Stimulated activated effector memory CD8-positive, alpha-beta T cell treated with anti-CD3 and anti-CD28 coated beads, Interleukin-12 subunit alpha, Interleukin-12 subunit beta, amount 100 ng/mL, for 72 hours (primary cell): ENCODE results near the gene NCR3LG1.

Experiments used
- ATAC-seq: fragments of 150-1000 bp; cut with Tn5 transposase; 2 replicates; pipeline ENCODE4 v1.10.0; 2021
- DNase-seq, 2 donors: peaks; one replicate each; pipeline ENCODE4 v3.0.0; 2021 to 2022; ENCODE audit warnings: low spot score in 2 of 2
- H3K27ac Mint-ChIP-seq: one replicate; pipeline ENCODE4 v1.8.0; 2022; ENCODE audit warnings: mild to moderate bottlenecking, mixed read lengths
- H3K36me3 Mint-ChIP-seq: one replicate; pipeline ENCODE4 v1.8.0; 2022; ENCODE audit warnings: mild to moderate bottlenecking, mixed read lengths
- H3K4me1 Mint-ChIP-seq: one replicate; pipeline ENCODE4 v1.8.0; 2022; ENCODE audit warnings: mixed read lengths
- H3K4me3 Mint-ChIP-seq: one replicate; pipeline ENCODE4 v1.8.0; 2022; ENCODE audit warnings: mild to moderate bottlenecking, mixed read lengths
- H3K9me3 Mint-ChIP-seq: one replicate; pipeline ENCODE4 v1.8.0; 2022; ENCODE audit warnings: mixed read lengths

Gene NCR3LG1

DNA sequence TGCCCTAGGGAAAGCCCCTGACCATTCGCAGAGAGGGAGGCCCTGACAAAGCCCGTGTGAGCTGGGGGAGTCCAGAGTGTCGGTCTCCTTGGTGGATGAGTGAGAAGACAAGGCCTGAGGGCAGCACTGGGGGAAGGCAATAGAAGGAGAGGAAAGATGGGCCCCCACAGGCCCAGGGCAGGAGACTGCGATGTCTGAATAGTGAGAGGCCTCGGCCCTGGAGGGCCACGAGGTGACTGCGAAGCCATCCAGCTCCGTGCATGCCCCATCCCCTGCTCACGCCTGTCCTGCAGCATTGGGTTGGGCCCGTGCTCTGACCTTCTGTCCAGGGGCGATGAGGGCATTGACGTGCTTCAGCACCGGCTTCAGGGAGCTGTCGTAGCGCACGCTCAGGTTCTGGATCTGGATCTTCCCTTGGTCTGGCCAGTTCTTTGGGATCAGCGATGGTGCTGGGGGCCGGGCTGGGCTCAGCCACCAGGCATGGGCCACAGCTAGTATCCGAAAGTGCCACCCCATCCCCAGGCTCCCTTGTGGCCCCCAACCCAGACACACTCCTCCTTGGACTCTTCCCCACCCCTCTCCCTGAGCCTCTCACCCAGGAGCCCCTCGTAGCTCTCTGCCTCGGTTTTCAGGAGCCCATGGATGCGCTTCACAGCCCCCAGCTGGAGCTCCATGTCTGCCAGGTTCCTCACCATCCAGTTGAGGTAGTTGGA, 45.2 kb downstream of the NCR3LG1 start:
- no peak overlapping the region for H3K4me3 Mint-ChIP-seq
- H3K4me1 Mint-ChIP-seq: no peaks in the 10 kb centered on the region
- no peak for DNase-seq
- H3K9me3 Mint-ChIP-seq: no peaks in the 10 kb centered on the region
- H3K36me3 Mint-ChIP-seq: no peaks in the 10 kb centered on the region
- H3K27ac Mint-ChIP-seq: no peak overlapping the region
- ATAC-seq: no peak

DNA sequence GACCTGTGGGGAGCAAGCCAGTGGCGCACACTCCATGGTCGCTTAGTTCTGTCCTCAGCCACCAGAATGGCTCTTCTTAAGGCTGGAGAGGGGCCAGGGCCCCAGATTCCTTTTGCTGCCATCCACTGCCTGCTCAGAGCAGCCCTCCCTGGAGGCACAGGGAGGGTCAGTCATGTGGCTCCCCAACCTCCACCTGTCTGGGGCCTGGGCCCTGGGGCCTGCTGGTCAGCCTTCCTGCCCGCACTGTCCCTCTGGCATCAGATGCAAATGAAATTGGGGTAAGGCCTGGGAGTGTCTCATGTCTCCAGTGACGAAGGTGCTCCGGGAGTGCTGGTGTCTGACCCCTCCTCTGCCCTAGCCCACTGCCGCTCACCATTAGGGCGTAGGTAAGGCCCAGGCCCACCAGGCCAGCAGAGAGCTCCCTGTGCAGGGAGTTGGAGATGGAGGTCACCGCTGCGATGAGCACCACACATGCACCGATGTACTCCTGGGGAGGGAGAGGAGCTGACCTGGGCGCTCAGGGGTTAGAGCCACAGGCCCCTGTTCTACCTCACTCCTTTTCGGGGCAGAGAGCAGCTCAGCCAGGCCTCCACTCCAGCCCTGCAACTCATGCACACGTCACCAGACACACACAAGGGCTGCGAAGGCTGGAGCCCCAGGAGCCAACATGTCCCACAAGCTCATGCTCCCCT, 45.9 kb downstream of the NCR3LG1 start:
- Mint-ChIP-seq H3K4me3 (no peak overlapping the region), H3K9me3 (no peaks in the 10 kb centered on the region), H3K4me1 (no peaks in the 10 kb centered on the region), H3K36me3 (no peaks in the 10 kb centered on the region), H3K27ac (no peak overlapping the region)
- DNase-seq (no peak), ATAC-seq (no peak)

DNA sequence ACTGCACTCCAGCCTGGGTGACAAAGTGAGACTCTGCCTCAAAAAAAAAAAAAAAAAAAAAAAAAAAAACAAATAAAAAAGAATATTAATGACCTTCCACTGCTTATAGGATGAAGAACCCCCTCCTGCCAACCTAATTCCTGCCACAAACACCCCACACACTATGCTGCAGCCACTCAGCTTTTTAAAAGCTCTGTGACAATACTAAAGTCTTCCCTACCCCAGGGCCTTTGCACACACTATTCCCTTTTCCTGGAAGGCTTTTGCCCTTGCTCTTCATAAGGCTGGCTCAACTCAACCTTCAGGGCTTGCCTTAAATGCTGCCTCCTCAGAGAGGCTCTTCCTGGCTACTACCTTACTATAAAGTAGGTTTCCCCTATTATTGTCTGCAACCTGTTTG, 47.6 kb downstream of the NCR3LG1 start:
- Mint-ChIP-seq H3K36me3 (no peaks in the 10 kb centered on the region), H3K4me1 (no peaks in the 10 kb centered on the region), H3K9me3 (no peaks in the 10 kb centered on the region), H3K27ac (no peak overlapping the region), H3K4me3 (no peak overlapping the region)
- no peak for ATAC-seq
- DNase-seq: no peak

DNA sequence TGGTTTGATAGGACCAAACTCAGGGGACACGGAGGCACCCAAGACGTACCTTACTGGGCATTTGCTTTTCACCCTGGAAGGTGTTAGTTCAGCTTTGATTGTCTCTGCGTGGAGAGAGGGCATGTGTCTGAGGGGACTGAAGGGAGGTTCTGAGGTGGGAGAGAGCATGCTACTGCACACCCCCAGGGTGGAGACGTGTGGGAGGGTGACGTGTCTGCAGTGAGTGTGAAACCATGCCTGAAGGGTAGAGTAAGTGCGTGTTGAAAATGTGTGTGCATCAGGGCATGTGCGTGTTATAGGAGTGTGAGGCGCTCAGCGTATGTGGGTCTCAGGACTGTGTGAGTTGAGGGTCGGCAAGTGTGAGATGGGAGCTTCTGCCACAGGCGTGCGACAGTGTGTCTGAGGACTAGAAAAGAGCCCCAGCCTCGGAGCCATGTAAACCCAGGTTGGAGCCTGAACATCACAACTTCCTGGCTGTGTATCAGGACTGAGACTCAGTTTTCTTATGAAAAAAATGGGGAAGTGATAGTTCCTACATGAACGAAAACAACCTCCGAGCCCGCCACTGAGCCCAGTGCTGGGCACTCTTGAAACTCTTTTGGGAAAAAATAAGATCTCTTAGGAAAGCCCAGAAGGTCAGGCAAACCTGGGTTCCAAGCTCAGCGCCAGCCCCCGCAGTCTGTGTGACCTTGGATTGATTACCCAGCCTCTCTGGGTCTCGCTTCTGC, 48.6 kb downstream of the NCR3LG1 start:
- Mint-ChIP-seq H3K9me3 (no peaks in the 10 kb centered on the region), H3K4me3 (no peak overlapping the region), H3K4me1 (no peaks in the 10 kb centered on the region), H3K36me3 (no peaks in the 10 kb centered on the region), H3K27ac (no peak overlapping the region)
- ATAC-seq (no peak), DNase-seq (no peak)

DNA sequence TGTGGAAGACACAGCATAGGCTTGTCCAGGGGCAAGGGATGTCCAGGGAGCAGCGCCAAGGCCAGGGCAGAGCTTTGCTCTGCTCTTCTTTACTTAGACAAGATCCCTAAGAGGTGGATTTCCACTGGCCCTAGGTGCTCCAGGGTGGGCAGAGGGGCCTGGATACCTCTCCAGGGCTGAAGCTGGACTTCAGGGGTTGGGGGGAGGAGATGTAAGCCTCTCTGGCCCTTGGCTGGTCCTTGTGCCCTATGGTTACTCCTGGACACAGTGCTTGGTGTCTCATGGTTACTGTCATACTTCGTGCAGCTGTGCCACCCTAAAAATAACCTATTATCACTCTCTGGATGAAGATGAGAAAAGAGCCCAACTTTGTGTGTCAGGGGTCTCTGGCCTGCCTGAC, 49.7 kb downstream of the NCR3LG1 start:
- ATAC-seq (no peak), DNase-seq (no peak)
- Mint-ChIP-seq H3K4me3 (no peak overlapping the region), H3K4me1 (no peaks in the 10 kb centered on the region), H3K36me3 (no peaks in the 10 kb centered on the region), H3K27ac (no peak overlapping the region), H3K9me3 (no peaks in the 10 kb centered on the region)

DNA sequence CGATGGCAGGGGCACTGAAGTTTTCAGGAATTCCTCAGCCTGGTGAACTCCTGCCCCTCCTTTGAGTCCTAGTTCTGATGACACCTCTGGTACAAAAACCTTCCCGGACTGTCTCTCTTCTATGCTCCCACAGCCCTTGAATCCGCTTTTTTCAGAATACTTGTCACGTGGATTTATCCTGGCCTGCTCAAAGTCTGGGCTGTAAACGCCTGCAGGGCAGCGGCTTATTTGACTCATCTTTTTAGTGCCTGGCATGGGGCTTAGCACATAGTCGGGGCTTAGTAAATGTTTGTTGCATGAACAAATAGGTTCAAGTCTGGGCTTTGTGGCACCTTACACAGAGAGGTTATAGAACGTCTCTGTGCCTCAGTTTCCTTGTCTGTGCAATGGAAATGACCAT, 50.2 kb downstream of the NCR3LG1 start:
- ATAC-seq: no peak
- H3K9me3 Mint-ChIP-seq: no peaks in the 10 kb centered on the region
- no peaks in the 10 kb centered on the region for H3K36me3 Mint-ChIP-seq
- H3K4me3 Mint-ChIP-seq: no peak overlapping the region
- no peak for DNase-seq
- no peak overlapping the region for H3K27ac Mint-ChIP-seq
- H3K4me1 Mint-ChIP-seq: no peaks in the 10 kb centered on the region

DNA sequence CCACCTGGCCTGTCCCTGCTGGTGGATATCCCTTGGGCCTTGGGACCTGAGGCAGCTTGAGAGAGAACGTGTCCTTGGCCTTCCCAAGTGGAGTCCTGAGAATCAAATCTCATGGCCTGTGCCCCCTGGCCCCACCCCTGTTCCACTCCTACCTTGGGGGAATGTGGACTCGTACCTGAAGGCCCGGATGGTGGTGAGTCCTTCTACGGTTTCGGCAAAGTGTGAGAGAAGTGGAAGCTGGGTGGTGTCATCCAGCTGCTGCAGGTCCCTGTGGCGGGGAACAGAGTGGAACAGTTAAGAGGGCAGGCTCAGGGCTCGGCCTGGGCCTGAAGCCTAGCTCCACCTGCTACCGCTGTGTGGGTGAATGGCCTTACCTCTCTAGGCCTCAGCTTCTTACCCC, 50.9 kb downstream of the NCR3LG1 start:
- DNase-seq: no peak
- H3K36me3 Mint-ChIP-seq: no peaks in the 10 kb centered on the region
- no peak overlapping the region for H3K4me3 Mint-ChIP-seq
- no peaks in the 10 kb centered on the region for H3K9me3 Mint-ChIP-seq
- H3K4me1 Mint-ChIP-seq: no peaks in the 10 kb centered on the region
- H3K27ac Mint-ChIP-seq: no peak overlapping the region
- no peak for ATAC-seq

DNA sequence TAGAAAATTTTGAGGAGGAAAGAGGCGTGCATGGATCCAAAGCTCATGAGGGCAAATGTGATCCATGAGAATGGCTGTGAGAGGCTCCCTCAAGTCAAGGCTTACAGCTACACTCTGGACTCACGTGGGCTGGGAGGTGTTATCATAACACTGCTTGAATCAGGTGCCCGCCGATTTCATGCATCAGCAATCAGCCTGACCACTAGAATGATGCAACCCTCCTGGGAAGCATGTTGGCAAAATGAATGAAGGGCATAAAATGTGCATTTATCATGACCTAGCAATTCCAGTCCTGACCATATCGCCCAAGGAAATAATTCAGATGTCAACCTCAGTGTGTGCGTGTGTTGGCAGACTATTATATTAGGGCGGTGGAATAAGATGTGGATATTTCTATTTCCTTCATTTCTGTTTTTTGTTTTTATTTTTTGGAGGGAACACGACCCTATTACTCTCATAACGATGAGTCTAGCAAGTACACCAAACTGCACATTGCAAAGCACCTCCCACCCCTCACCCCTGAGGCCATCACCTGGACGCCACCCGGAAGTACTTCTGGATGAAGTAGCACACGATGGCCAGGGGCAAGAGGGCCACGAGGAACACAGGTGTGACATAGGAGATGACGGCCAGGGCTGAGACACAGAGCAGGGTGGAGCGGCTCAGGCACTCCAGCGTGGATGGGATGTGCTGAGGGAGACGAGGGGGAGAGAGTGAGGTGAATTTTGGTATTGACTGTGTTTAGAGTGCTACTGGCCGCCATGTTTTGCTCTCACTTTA, 52.6 kb downstream of the NCR3LG1 start:
- Mint-ChIP-seq H3K9me3 (no peaks in the 10 kb centered on the region), H3K36me3 (no peaks in the 10 kb centered on the region), H3K4me3 (no peak overlapping the region), H3K27ac (no peak overlapping the region), H3K4me1 (no peaks in the 10 kb centered on the region)
- DNase-seq (no peak), ATAC-seq (no peak)

DNA sequence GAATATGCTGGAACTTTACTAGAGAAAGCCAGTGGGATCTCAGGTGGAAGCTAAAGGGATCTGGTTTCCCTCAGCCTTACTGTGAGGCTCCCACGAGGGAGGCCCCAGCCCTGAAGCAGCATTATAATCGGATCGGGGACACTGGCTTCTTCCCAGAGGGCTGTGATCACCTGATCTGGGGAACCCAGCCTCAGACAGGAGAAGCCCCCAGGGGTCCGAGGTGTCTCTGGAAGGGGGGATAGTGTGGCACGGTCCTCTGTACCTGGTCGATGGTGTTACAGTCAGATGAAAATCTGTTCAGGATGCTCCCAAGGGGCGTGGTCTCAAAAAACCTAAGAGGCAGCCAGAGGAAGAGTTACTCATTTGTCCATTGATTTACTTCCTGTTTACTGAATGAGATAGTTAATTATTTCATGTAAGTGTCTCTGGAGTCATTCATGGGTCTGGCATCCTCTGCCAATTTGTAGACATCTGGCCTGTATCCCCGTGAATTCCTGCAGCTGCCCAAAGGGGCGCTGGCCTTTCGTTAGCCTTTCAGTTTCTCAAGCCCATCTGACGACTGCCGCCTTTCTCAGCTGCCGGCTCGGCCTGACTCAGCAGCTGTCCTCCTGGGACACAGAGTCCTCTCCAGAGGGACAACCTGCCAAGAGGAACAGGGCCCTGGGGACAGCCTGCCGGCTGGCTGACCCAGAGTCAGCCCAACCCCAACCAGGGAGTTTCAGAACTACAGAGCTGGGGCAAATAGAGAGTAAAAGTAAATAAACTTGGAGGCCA, 53.8 kb downstream of the NCR3LG1 start:
- no peak for ATAC-seq
- no peak for DNase-seq
- no peak overlapping the region for H3K27ac Mint-ChIP-seq

DNA sequence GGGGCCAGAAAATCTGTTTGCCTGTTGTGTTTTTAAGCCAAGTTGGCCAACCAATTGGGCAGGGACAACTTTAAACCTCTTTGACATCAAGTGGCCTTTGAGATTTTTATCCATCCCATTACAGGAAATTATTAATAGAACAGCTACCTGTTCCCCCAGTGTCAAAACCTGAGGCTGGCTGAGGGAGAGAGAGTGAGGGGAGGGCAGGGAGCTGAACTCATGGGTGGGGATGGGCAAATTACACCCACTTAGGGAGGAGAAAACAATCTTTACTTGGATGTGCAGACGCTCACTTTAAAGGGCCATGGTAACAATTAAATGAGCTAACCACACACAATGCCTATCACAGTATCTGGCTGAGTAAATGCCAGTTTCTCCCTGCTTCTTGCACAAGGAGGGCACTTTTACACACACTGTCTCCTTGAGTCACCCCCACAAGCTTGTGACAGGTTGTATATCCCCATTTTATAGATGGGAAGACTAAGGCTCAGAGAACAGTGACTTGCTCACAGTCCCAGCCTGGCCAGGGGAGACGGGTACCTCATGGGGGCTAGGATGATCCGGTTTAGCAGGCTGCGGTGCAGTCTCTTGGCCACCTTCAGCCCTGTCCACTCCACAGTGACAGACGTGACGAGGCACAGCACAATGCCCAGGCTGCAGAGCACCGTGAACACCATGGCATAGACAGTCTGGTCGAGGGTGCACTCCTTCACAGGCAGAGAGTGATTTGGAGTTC, 54.6 kb downstream of the NCR3LG1 start:
- Mint-ChIP-seq H3K9me3 (no peaks in the 10 kb centered on the region), H3K4me3 (no peak overlapping the region), H3K36me3 (no peaks in the 10 kb centered on the region), H3K4me1 (no peaks in the 10 kb centered on the region), H3K27ac (no peak overlapping the region)
- ATAC-seq: no peak
- DNase-seq: no peak

More for the DNA sequence above, 53.8 kb downstream of the NCR3LG1 start:
- Mint-ChIP-seq H3K4me1 (no peaks in the 10 kb centered on the region), H3K36me3 (no peaks in the 10 kb centered on the region), H3K4me3 (no peak overlapping the region), H3K9me3 (no peaks in the 10 kb centered on the region)

DNA sequence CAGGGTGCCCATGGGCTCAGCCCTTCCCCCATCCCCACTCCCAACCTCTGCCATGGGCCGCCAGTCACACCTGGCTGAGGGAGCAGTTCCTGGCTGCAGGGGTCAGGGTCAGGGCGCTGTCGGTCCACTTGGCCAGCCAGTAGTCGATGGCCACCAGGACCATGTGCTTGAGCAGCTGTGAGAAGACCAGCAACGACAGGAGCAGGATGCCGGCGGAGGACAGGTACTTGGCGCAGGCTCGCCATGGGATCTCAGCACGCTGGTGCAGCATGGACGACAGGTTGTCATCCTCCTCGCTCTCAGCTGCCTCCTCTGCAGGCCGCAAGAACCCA, 55.2 kb downstream of the NCR3LG1 start:
- no peak for DNase-seq
- no peaks in the 10 kb centered on the region for H3K9me3 Mint-ChIP-seq
- ATAC-seq: no peak

DNA sequence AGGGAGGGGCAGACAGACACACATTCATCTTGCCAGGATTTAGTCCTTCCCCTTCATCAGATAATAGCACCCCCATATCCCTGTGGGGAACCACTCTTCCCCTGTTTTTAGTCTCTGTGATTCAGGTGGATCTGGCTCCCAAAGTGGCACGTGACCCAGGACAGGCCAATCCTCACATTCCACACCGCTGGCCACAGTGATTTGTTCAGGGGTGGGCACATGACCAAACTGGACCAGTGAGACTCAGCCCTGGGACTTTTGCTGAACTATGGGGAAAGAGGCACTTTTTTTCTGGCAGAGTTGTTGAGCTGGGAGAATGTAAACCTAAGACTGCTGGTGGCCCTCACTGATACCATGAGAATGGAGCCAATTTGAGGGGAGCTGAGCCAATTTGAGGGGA, 56.0 kb downstream of the NCR3LG1 start:
- ATAC-seq: no peak
- Mint-ChIP-seq H3K36me3 (no peaks in the 10 kb centered on the region), H3K4me3 (no peak overlapping the region), H3K9me3 (no peaks in the 10 kb centered on the region), H3K4me1 (no peaks in the 10 kb centered on the region), H3K27ac (no peak overlapping the region)
- DNase-seq: no peak

More for the DNA sequence above, 55.2 kb downstream of the NCR3LG1 start:
- no peaks in the 10 kb centered on the region for H3K36me3 Mint-ChIP-seq
- no peaks in the 10 kb centered on the region for H3K4me1 Mint-ChIP-seq
- no peak overlapping the region for H3K27ac Mint-ChIP-seq
- H3K4me3 Mint-ChIP-seq: no peak overlapping the region

DNA sequence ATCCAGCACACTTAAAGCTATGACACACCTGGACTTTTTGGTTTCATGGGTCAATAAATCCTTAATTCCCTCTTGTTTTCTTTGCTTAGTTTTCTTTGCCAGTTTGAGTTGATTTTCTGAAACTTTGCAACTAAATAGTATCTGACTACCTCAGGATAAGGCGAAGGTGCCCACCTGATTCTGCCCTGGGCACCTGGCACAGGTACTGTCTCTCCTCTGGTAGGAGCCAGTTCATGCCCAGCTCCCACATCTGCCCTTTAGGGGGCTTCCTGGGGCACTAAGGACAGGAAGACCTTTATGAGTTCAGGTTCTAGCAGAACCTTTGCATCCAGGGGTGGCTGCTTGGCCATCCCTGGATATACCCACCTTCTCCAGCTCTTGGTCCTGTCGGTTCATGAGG, 56.4 kb downstream of the NCR3LG1 start:
- H3K27ac Mint-ChIP-seq: no peak overlapping the region
- no peaks in the 10 kb centered on the region for H3K9me3 Mint-ChIP-seq
- ATAC-seq: no peak
- DNase-seq: no peak
- no peak overlapping the region for H3K4me3 Mint-ChIP-seq
- no peaks in the 10 kb centered on the region for H3K36me3 Mint-ChIP-seq
- no peaks in the 10 kb centered on the region for H3K4me1 Mint-ChIP-seq

DNA sequence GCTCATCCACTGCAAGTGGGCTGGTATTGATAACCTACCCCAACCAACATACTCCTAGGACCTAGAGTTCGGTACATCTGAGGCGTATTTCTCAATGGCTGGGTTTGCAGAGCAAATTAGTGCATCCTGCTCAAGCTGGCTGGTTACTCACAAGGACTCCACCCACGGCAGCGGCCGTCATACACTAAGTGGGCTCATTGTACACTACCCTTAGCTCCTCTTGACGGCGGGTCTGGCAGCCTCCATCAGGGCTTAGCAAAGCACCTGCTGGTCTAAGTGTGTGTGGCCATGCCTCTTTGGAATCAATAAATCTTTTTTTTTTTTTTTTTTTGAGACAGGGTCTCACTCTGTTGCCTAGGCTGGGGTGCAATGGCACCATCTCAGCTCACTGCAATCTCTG, 57.0 kb downstream of the NCR3LG1 start:
- DNase-seq (no peak), ATAC-seq (no peak)
- H3K4me3 Mint-ChIP-seq: no peak overlapping the region
- H3K9me3 Mint-ChIP-seq: no peaks in the 10 kb centered on the region
- no peaks in the 10 kb centered on the region for H3K4me1 Mint-ChIP-seq
- no peak overlapping the region for H3K27ac Mint-ChIP-seq
- H3K36me3 Mint-ChIP-seq: no peaks in the 10 kb centered on the region
